Hindlimb muscle (tissue), 1 donor: ENCODE data around the gene TPT1. TPM values are rescaled to one million over a fixed set of nuclear protein-coding genes. Genes with fewer than 3 reads are reported as not detected.
A peak's percentile ranks its signal among the peaks of the same experiment; 100 is the strongest.
"Not testable (repeated sequence)": the region's sequence is repeated elsewhere in the genome, so short reads cannot be mapped to it uniquely, and the experiment has no call there.

Source experiments
- DNase-seq: peaks from one replicate; pipeline ENCODE4 v3.0.0-alpha.2; 2013
- polyA plus RNA-seq: library from polyadenylated mRNA; unstranded; fragments of 120-200 nt; gene quantifications from one replicate; pipeline ENCODE4 v1.2.1, GENCODE V29; 2013; ENCODE audit not compliant: insufficient read length

The TPT1 gene
- polyA plus RNA-seq: 8,044 TPM

DNA sequence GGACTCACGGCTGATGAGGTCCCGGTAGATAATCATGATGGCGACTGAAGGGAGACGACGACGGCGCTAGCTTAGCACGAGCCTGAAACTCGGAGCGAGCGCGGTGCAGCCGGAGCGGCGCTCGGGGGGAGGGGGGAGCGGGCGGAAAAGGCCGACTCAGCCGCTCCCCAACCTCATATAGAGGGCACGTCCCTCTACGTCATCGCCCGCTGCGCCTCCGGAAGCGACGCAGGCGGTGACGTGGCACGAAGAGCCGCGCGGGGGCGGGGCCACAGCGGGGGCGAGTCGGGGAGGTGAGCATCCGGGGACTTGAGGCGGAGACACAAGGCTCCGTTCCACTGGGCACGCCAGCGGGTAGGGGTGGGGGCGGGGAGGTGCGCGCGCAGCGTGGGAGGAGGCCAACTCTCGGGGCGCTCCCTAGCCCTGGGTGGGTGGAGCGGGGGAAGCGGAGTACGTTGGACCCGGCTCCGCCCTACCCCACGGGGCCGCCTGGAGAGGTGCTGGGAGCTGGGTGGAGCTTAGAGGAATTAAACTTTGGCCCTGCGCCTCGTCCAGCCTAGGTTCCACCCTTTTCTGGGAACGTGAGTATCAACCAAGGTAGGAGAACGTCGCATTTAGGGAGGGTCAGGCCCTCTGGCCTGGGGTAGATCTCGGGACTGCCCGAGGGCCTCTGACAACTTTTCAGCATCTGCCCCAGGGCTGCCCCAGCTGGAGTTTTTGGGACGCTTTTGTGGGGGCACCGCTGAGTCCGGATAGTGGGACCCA is at the start of gene TPT1:
TPT1 (minus strand) TSS at position 150 of the 765 bp plus-strand sequence; CDS start at position 36, 114 bp downstream.
- peak; percentile 99 for DNase-seq

GRCh38 chr13:45390348-45390747 is 49.4 kb upstream of the TPT1 start:
- not testable (repeated sequence) for DNase-seq

GRCh38 chr13:45388664-45389063 is 47.7 kb upstream of the TPT1 start:
- no peak for DNase-seq

DNA sequence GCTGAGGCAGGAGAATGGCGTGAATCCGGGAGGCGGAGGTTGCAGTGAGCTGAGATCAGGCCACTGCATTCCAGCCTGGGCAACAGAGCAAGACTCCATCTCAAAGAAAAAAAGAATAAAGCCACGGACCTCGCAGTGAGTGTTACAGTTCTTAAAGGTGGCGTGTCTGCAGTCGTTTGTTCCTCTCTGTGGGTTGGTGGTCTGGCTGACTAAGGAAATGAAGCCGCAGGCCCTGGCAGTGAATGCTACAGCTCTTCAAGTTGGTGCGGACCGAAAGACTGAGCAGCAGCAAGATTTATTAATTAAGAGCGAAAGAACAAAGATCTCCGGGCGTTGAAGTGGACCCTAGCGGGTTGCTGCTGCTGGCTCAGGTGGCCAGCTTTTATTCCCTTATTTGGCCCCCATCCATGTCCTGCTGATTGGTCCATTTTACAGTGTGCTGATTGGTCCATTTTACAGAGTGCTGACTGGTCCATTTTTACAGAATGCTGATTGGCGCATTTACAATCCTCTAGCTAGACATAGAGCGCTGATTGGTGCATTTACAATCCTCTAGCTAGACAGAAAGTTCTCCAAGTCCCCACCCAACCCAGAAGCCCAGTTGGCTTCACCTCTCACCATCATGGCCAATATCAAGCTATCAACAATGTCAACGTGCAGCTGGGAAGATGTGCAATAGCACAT is 46.1 kb upstream of the TPT1 start:
- not testable (repeated sequence) for DNase-seq

GRCh38 chr13:45385907-45386553 is 45.0 kb upstream of the TPT1 start:
- DNase-seq: no peak

DNA sequence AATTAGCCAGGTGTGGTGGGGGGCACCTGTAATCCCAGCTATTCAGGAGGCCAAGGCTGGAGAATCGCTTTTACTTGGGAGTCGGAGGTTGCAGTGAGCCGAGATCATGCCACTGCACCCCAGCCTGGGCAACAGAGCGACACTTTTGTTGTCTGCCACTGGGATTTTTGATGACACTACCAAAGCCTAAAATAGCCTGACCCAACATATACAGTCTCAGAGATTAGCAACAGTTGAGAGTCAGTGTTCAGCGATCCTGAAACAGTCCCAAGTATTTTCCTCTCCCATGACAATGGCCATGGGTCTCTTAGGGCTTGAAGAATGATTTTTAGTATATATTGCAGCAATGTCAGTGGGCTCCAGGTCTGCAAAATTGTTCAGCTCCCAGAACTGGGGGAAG is 44.3 kb upstream of the TPT1 start:
- no peak for DNase-seq

DNA sequence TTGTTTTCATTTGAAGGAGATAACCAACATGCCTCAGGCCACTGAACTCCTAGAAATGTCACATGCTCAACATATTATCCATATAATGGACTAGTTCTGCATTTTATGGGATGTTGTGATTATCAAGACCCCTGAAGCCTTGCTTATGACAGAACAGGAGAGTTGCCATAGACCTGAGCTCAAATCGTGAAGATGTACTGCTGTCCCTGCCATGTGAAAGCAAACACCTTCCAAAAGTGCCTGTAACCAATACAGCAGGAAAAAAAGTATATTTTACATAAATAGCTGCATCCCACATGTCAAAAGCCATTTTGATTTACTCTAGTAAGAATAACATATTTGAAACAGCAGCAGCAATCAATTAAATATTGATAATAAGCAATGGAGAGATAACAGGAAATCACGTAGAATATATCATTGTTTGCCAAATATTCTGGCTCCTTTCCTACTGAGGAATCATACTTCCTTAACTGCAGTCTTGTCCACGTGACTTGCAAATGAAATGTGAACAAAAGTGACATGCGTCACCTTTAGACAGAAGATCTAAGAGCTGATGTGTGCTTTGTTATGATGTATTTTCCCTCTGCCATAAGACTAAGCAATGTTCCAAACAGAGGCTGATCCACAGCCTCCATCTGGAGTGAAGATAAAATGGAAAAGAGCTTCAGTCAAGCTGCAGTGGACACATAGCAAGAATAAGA is 43.6 kb upstream of the TPT1 start:
- no peak for DNase-seq

GRCh38 chr13:45382739-45383138 is 41.8 kb upstream of the TPT1 start:
- not testable (repeated sequence) for DNase-seq

- no peak for DNase-seq
These were observed 40.2 kb upstream of the TPT1 start for GRCh38 chr13:45381196-45381595.

DNA sequence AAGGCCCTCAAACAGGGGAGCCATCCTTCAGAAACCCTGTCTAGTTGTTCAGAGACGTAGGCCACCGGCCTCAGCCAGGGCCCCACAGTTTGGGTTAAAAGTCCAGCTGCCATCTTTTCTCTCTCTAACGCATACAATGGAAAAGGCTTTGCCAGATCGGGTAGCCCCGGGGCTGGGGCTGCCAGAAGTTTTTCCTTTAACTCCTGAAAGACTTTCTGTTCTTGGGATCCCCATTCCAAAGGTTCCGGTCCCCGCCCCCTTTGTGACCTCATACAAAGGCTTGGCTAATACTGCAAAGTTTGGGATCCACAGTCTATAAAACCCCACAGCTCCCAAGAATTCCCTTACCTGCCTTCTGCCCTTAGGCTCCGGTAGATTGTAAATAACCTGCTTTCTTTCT is 39.7 kb upstream of the TPT1 start:
- DNase-seq: not testable (repeated sequence)

- not testable (repeated sequence) for DNase-seq
These were observed 38.5 kb upstream of the TPT1 start for GRCh38 chr13:45379516-45379915.

DNA sequence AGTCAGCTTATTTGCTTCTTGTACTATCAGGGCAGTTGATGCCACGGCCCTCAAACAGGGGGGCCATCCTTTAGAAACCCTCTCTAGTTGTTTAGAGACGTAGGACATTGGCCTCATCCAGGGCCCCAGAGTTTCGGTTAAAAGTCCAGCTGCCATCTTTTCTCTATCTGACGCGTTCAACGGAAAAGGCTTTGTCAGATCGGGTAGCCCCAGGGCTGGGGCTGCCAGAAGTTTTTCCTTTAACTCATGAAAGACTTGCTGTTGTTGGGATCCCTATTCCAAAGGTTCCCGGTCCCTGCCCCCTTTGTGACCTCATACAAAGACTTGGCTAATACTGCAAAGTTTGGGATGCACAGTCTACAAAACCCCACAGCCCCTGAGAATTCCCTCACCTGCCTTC is 37.8 kb upstream of the TPT1 start:
- not testable (repeated sequence) for DNase-seq

DNA sequence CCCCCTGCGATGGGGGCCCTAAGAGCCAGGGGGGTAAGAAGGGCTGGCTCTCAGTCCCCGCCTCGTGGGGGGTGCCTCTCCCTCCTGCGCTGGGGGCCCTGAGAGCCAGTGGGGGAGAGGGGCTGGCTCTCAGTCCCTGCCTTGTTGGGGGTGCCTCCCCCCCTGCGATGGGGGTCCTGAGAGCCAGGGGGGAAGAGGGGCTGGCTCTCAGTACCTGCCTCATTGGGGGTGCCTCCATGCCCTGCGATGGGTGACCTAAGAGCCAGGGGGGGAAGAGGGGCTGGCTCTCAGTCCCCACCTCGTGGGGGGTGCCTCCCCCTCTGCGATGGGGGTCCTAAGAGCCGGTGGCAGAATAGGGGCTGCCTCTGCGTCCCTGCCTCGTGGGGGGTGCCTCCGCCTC is 36.3 kb upstream of the TPT1 start:
- DNase-seq: not testable (repeated sequence)

DNA sequence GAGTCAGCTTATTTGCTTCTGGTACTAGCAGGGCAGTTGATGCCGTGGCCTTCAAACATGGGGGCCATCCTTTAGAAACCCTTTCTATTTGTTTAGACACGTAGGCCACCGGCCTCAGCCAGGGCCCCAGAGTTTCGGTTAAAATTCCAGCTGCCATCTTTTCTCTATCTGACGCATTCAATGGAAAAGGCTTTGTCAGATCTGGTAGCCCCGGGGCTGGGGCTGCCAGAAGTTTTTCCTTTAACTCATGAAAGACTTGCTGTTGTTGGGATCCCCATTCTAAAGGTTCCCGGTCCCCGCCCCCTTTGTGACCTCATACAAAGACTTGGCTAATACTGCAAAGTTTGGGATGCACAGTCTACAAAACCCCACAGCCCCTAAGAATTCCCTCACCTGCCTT is 35.7 kb upstream of the TPT1 start:
- DNase-seq: not testable (repeated sequence)

GRCh38 chr13:45374917-45375316 is 33.9 kb upstream of the TPT1 start:
- DNase-seq: no peak

DNA sequence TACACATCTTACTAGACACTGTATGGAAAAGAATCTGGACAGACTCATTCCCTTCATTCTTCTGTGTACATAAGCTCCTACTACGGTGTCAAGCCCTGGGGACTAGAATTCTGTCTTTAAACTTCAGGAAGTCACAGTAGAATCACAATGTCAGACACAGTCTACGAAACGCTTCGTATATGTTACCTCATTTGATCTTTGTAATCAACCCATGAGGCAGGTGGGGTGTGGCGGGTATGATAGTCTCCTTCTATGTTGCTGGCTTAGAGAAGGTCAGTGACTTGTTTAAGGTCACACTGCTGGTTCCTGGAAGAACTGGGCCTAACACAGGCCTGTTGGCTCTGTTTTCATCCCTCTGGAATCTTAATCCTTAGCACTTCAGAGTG is 32.2 kb upstream of the TPT1 start:
- DNase-seq: no peak

DNA sequence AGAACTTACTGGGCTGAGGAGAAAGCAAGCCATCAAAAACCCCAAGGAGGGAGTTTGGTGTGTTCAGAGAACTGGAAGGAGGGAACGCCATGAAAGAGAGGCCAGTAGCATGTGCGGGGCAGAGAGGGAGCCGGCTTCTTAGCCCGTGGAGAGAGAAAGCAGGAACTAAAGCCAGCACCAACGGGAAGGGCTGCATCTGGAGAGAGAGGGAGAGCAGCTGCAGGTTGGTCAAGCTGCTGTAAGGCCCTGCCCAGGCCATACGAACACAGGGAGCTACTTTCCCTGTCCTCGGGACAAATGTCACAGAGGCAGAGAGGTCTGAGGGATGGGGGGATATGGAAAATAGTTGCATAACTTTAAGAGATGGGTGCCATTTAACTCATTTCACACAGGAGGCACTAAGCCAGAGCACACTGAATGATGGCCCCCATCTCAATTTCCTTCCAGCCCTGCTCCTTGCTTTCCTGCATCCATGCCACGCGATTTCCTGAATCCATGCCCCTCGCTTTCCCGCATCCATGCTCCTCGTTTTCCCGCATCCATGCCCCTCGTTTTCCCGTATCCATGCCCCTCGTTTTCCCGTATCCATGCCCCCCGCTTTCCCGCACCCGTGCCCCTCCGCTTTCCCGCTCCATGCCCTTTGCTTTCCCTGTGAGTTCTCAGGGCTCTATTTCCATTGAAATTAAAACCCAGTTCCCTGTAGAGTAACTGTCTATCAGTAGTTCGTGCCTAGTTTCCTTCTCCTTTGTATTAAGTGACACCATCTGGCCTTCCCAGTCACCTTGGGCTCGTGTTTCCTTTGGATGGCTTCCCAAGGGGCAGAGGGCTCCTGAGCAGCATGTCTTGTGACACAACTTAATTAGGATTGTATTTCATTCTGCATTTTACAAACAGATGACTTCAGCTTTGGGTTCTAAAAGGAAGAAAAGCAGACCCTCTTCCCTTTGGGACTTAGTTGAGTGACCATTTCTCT is 31.5 kb upstream of the TPT1 start:
- DNase-seq: no peak

- peak; percentile 68 for DNase-seq
These were observed 30.0 kb upstream of the TPT1 start for GRCh38 chr13:45370922-45371406.

GRCh38 chr13:45369116-45369515 is 28.1 kb upstream of the TPT1 start:
- no peak for DNase-seq

- no peak for DNase-seq
These were observed 27.6 kb upstream of the TPT1 start for GRCh38 chr13:45368571-45368970.

- no peak for DNase-seq
These were observed 27.0 kb upstream of the TPT1 start for GRCh38 chr13:45368005-45368404.
